HFFc6 (cell line): ENCODE measurements around the gene ATP8B1. TPM values are rescaled to one million over a fixed set of nuclear protein-coding genes. Genes with fewer than 3 reads are reported as not detected.
"Not testable (repeated sequence)": the region's sequence is repeated elsewhere in the genome, so short reads cannot be mapped to it uniquely, and the experiment has no call there.

ENCODE experiments used
- DNase-seq: peaks from one replicate; pipeline ENCODE4 v3.0.0-alpha.2; 2018
- H3K27ac Mint-ChIP-seq: 2 replicates; pipeline ENCODE4 v1.8.0; 2020; ENCODE audit warnings: mild to moderate bottlenecking, mixed read lengths
- H3K27me3 Mint-ChIP-seq: 2 replicates; pipeline ENCODE4 v1.8.0; 2021; ENCODE audit warnings: mild to moderate bottlenecking, moderate library complexity, mixed read lengths; ENCODE audit not compliant: insufficient read depth
- H3K36me3 Mint-ChIP-seq: 2 replicates; pipeline ENCODE4 v1.8.0; 2021; ENCODE audit warnings: low read depth, mixed read lengths
- H3K4me1 Mint-ChIP-seq: 2 replicates; pipeline ENCODE4 v1.8.0; 2020; ENCODE audit warnings: low read depth, mixed read lengths
- H3K4me3 Mint-ChIP-seq: 2 replicates; pipeline ENCODE4 v1.8.0; 2020; ENCODE audit warnings: mild to moderate bottlenecking, moderate library complexity, mixed read lengths
- H3K9me3 Mint-ChIP-seq: 2 replicates; pipeline ENCODE4 v1.8.0; 2020; ENCODE audit warnings: mild to moderate bottlenecking, mixed read lengths
- total RNA-seq, 6 experiments: library from RNA; stranded (reverse); fragmentation: NEBNext Ultra II Directional; extraction: Animal tissue kit (Norgen Biotek cat#: 25700); gene quantifications; 2 replicates in 1 of 6; 3 replicates in 5 of 6; pipeline ENCODE4 v1.2.3, GENCODE V29; 2021
- TF ChIP-seq, protein P1 (sequence below): fragments of 200-600 bp; sonication (generic); IDR thresholded peaks from 2 replicates; pipeline ENCODE4 v1.5.0; 2021; ENCODE audit warnings: antibody characterized with exemption, mild to moderate bottlenecking

The ATP8B1 gene
- total RNA-seq, 6 experiments from 2014 or later = 78.8 to 115 (median 94.6) TPM

DNA sequence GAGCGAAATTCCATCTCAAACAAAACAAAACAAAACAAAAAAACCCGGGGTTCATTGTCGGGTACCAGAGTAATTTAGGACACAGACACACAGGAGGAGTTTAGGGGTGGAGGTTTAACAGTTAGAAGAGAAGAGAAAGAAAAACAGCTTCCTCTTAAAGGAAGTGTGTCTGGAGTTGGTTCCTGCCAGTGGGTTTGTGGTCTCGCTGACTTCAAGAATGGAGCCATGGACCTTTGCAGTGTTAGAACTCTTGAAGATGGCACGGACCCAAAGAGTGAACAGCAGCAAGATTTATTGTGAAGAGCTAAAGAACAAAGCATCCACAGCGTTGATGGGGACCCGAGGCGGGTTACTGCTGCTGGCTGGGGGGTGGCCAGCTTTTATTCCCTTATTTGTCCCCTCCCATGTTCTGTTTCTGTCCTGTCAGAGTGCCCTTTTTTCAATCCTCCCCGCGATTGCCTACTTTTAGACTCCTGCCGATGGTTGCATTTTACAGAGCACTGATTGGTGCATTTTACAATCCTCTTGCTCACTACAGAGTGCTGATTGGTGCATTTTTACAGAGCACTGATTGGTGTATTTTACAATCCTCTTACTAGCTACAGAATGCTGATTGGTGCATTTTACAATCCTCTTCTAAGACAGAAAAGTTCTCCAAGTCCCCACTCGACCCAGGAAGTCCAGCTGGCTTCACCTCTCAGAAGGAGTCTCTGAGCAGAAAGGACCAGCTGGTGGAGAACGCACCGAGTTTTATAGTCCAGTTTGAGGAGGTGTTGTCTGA, 28.7 kb upstream of the ATP8B1 start:
- TF ChIP-seq, protein P1, sequence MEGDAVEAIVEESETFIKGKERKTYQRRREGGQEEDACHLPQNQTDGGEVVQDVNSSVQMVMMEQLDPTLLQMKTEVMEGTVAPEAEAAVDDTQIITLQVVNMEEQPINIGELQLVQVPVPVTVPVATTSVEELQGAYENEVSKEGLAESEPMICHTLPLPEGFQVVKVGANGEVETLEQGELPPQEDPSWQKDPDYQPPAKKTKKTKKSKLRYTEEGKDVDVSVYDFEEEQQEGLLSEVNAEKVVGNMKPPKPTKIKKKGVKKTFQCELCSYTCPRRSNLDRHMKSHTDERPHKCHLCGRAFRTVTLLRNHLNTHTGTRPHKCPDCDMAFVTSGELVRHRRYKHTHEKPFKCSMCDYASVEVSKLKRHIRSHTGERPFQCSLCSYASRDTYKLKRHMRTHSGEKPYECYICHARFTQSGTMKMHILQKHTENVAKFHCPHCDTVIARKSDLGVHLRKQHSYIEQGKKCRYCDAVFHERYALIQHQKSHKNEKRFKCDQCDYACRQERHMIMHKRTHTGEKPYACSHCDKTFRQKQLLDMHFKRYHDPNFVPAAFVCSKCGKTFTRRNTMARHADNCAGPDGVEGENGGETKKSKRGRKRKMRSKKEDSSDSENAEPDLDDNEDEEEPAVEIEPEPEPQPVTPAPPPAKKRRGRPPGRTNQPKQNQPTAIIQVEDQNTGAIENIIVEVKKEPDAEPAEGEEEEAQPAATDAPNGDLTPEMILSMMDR = no peak
- Mint-ChIP-seq H3K36me3 (peaks cover 19% of the 10 kb centered on the region), H3K4me1 (peaks cover 28% of the 10 kb centered on the region), H3K27me3 (no peaks in the 10 kb centered on the region), H3K4me3 (no peak overlapping the region), H3K9me3 (peaks cover 15% of the 10 kb centered on the region), H3K27ac (no peak overlapping the region)
- no peak for DNase-seq

DNA sequence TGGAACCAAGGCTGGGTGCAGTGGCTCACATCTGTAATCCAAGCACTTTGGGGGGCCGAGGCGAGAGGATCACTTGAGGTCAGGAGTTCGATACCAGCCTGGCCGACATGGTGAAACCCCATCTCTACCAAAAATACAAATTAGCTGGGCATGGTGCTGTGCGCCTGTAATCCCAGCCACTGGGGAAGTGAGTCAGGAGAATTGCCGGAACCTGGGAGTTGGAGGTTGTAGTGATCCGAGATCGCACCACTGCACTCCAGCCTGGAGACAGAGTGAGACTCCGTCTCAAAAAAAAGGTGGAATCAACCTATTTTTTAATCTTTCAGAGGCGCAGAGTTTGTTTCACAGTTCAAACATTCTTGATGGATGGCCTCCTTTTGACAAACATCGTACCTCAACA, 24.5 kb upstream of the ATP8B1 start:
- Mint-ChIP-seq H3K27ac (no peak overlapping the region), H3K4me3 (no peak overlapping the region), H3K36me3 (peaks cover 14% of the 10 kb centered on the region), H3K4me1 (peaks cover 14% of the 10 kb centered on the region), H3K27me3 (no peaks in the 10 kb centered on the region), H3K9me3 (peaks cover 11% of the 10 kb centered on the region)
- no peak for DNase-seq
- TF ChIP-seq, protein P1 = no peak

DNA sequence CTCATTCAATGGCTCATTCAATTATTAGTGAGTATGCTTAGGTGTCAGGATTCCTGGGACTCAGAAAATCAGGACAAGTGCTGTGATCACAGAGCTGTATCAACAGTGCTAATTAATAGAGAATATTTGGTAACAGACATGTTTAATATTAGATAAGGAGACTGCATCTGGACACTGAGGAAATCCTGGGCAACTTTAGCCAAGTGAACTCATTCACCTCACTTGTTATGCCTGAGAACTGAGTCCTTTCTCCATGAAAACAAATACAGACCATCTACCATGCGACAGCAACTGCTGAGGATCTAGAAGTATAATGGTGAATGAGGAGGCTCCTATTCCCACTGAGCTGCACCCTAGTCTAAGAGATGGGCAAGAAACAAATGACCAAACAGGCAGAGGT, 23.1 kb upstream of the ATP8B1 start:
- Mint-ChIP-seq H3K27ac (no peak overlapping the region), H3K27me3 (no peaks in the 10 kb centered on the region), H3K4me1 (peaks cover 21% of the 10 kb centered on the region), H3K9me3 (peaks cover under 1% of the 10 kb centered on the region; the same call in 1 of the 2 replicates), H3K4me3 (no peak overlapping the region), H3K36me3 (peaks cover under 1% of the 10 kb centered on the region; the same call in 1 of the 2 replicates)
- TF ChIP-seq, protein P1 = no peak
- DNase-seq = no peak

DNA sequence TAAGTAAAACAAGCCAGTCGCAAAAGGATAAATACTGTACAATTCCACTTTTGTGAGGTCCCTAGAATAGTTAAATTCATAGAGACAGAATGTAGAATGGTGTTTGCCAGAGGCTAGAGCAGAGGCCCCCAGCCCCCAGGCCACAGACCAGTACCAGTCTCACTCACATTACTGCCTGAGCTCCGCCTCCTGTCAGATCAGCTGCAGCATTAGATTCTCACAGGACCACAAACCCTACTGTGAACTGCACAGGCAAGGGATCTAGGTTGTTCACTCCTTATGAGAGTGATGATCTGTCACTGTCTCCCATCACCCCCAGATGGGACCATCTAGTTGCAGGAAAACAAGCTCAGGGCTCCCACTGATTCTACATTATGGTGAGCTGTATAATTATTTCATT, 17.5 kb upstream of the ATP8B1 start:
- Mint-ChIP-seq H3K4me3 (peak overlapping the region; percentile 55), H3K4me1 (peaks cover 48% of the 10 kb centered on the region), H3K27ac (peak overlapping the region; percentile 90)
- not testable (repeated sequence) for H3K27me3 Mint-ChIP-seq, DNase-seq, H3K9me3 Mint-ChIP-seq, H3K36me3 Mint-ChIP-seq

DNA sequence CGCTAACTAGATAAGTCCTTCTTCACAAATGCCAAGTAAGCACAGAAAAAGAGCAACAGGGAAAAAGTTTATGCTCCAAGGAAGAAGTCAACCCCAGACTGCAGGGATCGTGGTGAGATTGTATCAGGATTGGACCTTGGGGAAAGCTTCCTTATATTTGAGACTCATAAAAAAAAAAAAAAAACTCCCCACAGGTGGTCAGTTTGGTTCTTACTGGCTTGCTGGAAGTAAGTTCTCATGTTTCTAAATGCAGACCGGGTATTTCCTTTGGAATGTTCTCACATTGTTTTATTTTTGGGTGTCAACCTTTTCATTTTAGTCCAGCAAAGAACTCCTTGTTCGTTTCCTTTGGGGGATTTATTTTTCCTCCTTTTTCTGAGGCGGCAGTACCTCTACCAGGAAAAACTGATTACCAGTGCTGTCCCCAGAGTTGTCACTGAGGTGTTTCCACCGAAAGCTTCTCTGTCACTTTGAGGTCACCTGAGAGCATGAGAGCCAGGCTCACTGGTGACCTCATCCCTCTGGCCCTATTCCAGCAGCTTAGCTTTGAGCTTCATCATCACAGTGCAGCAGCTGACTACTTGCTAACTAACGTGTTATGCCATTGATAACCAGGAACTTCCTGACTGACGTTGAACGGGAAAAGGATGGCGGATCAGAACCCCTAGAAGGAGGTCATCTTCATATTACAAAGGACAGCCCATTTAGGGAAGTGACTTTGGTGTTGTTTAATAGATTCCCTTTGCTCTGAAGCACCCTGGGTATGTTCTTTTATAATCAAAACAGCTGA, 16.8 kb upstream of the ATP8B1 start:
- Mint-ChIP-seq H3K36me3 (no peaks in the 10 kb centered on the region), H3K27ac (peak overlapping the region; percentile 90), H3K27me3 (no peaks in the 10 kb centered on the region), H3K4me3 (peak overlapping the region; percentile 55), H3K9me3 (no peaks in the 10 kb centered on the region), H3K4me1 (peaks cover 51% of the 10 kb centered on the region)
- DNase-seq = peak; percentile 83
- TF ChIP-seq, protein P1 = no peak

DNA sequence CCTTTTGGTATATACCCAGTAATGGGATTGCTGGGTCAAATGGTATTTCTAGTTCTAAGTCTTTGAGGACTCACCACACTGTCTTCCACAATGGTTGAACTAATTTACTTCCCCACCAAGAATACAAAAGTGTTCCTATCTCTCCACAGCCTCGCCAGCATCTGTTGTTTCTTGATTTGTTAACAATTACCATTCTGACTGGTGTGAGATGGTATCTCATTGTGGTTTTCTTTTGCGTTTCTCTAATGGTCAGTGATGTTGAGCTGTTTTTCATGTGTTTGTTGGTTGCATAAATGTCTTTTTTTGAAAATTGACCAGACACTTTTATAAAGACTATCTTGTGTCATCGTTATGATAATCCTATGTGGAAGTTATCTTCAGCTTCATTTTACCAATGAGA, 16.0 kb upstream of the ATP8B1 start:
- no peak for DNase-seq
- no peaks in the 10 kb centered on the region for H3K27me3 Mint-ChIP-seq
- H3K27ac Mint-ChIP-seq = peak overlapping the region; percentile 90
- no peaks in the 10 kb centered on the region for H3K9me3 Mint-ChIP-seq
- no peak overlapping the region for H3K4me3 Mint-ChIP-seq
- peaks cover 57% of the 10 kb centered on the region for H3K4me1 Mint-ChIP-seq
- TF ChIP-seq, protein P1 = no peak
- H3K36me3 Mint-ChIP-seq = no peaks in the 10 kb centered on the region
